OCI-LY3 (cell line): ENCODE measurements around the gene NFIB.

ENCODE experiments used
- H2AFZ ChIP-seq: fragments of 200-600, 300-600 bp; shearing (Covaris generic); 2 replicates; pipeline ENCODE4 v1.6.0; 2014; ENCODE audit warnings: antibody characterized with exemption, low read depth, low read length
- H3K27ac ChIP-seq: fragments of 200-600, 300-600 bp; sonication (generic); 2 replicates; pipeline ENCODE4 v1.5.1; 2014; ENCODE audit warnings: mild to moderate bottlenecking, low read length, moderate library complexity, mixed read lengths
- H3K27me3 ChIP-seq: fragments of 200-600, 300-600 bp; sonication (generic); 2 replicates; pipeline ENCODE4 v1.6.1; 2014; ENCODE audit warnings: low read depth, low read length, mixed read lengths
- H3K36me3 ChIP-seq: fragments of 200-600, 300-600 bp; sonication (generic); replicated peaks from 2 replicates; pipeline ENCODE3; 2014; ENCODE audit warnings: low read depth, low read length, mixed read lengths
- H3K4me1 ChIP-seq: fragments of 300-600, 200-600 bp; sonication (generic); 2 replicates; pipeline ENCODE4 v1.6.1; 2014; ENCODE audit warnings: low read length, mixed read lengths
- H3K4me2 ChIP-seq: fragments of 200-600, 300-600 bp; sonication (generic); 2 replicates; pipeline ENCODE4 v1.6.1; 2014; ENCODE audit warnings: low read length, mixed read lengths
- H3K4me3 ChIP-seq: fragments of 300-600, 200-600 bp; sonication (generic); 2 replicates; pipeline ENCODE4 v1.5.1; 2014; ENCODE audit warnings: antibody characterized with exemption, mild to moderate bottlenecking, low read length, moderate library complexity
- H3K79me2 ChIP-seq: fragments of 300-600, 200-600 bp; shearing (Covaris generic); 2 replicates; pipeline ENCODE4 v1.6.1; 2014; ENCODE audit warnings: mild to moderate bottlenecking, low read length, mixed read lengths
- H3K9ac ChIP-seq: fragments of 300-600, 200-600 bp; shearing (Covaris generic); 2 replicates; pipeline ENCODE4 v1.6.0; 2014; ENCODE audit warnings: mild to moderate bottlenecking, low read length, moderate library complexity
- H3K9me3 ChIP-seq: fragments of 200-600, 300-600 bp; shearing (Covaris generic); 2 replicates; pipeline ENCODE4 v1.6.1; 2014; ENCODE audit warnings: low read length, mixed read lengths; ENCODE audit not compliant: insufficient read depth
- H4K20me1 ChIP-seq: fragments of 200-600, 300-600 bp; sonication (generic); 2 replicates; pipeline ENCODE4 v1.6.1; 2016; ENCODE audit warnings: low read length, mixed read lengths; ENCODE audit not compliant: insufficient read depth
- EZH2phosphoT487 ChIP-seq: fragments of 200-600 bp; shearing (Covaris generic); IDR thresholded peaks from 2 replicates; pipeline ENCODE4 v1.6.1; 2018; ENCODE audit warnings: antibody characterized with exemption, mixed run types, low read depth
- TF ChIP-seq, protein P1 (sequence below): fragments of 200-600, 300-600 bp; sonication (generic); IDR thresholded peaks from 2 replicates; pipeline ENCODE4 v1.5.1; 2014; ENCODE audit warnings: antibody characterized with exemption, low read length, low read depth

The NFIB gene

DNA sequence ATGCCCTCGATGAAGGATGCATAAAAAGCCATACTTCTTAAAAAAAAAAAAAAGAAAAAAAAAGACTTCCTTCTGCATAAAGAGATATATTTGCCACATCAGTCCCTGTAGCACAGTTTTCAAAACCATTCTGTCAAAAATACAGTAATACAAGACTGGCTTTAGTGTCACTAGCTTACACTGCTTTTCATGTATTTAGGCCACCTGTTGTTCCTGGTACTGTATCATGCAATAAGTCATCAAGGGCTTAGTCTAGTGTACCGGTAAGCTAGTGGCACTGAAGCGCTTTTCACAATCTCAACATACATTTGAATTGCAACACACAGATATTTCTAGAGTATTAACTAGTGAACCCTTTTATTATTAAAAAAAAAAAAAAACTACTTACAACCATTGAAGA, 231.2 kb downstream of the NFIB start:
- no peak overlapping the region for H3K4me2 ChIP-seq
- TF ChIP-seq EZH2phosphoT487: no peak
- TF ChIP-seq, protein P1, sequence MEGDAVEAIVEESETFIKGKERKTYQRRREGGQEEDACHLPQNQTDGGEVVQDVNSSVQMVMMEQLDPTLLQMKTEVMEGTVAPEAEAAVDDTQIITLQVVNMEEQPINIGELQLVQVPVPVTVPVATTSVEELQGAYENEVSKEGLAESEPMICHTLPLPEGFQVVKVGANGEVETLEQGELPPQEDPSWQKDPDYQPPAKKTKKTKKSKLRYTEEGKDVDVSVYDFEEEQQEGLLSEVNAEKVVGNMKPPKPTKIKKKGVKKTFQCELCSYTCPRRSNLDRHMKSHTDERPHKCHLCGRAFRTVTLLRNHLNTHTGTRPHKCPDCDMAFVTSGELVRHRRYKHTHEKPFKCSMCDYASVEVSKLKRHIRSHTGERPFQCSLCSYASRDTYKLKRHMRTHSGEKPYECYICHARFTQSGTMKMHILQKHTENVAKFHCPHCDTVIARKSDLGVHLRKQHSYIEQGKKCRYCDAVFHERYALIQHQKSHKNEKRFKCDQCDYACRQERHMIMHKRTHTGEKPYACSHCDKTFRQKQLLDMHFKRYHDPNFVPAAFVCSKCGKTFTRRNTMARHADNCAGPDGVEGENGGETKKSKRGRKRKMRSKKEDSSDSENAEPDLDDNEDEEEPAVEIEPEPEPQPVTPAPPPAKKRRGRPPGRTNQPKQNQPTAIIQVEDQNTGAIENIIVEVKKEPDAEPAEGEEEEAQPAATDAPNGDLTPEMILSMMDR: no peak
- no peak overlapping the region for H3K27ac ChIP-seq
- H4K20me1 ChIP-seq: no peaks in the 10 kb centered on the region
- no peaks in the 10 kb centered on the region for H3K27me3 ChIP-seq
- H3K79me2 ChIP-seq: no peaks in the 10 kb centered on the region
- H3K4me1 ChIP-seq: no peaks in the 10 kb centered on the region
- H3K4me3 ChIP-seq: no peak overlapping the region
- no peak overlapping the region for H2AFZ ChIP-seq
- no peaks in the 10 kb centered on the region for H3K9me3 ChIP-seq
- no peak overlapping the region for H3K9ac ChIP-seq
- H3K36me3 ChIP-seq: no peaks in the 10 kb centered on the region

DNA sequence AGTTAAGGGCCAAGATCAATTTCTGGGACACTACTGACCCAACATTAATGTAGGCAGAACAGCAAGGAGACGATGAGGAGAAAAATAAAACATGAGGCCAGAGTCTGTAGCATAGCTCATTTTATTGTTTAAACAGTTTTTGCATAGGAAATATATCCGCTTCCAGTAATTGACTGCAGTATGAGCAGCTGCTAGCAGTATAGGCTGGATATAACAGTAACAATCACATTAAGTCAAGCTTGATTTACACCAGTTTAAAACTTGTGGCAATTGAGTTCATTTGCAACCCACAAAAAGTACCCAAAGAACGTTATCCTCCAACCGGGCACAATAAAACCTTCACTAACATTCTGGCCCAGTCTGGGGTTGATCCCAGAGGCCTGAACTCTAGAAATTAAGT, 232.2 kb downstream of the NFIB start:
- H3K27ac ChIP-seq: no peak overlapping the region
- no peaks in the 10 kb centered on the region for H3K9me3 ChIP-seq
- H2AFZ ChIP-seq: no peak overlapping the region
- no peak overlapping the region for H3K4me2 ChIP-seq
- no peaks in the 10 kb centered on the region for H3K79me2 ChIP-seq
- no peak overlapping the region for H3K4me3 ChIP-seq
- TF ChIP-seq, protein P1: no peak
- no peak for TF ChIP-seq EZH2phosphoT487
- no peaks in the 10 kb centered on the region for H4K20me1 ChIP-seq
- H3K27me3 ChIP-seq: no peaks in the 10 kb centered on the region
- no peak overlapping the region for H3K9ac ChIP-seq
- no peaks in the 10 kb centered on the region for H3K4me1 ChIP-seq
- H3K36me3 ChIP-seq: no peaks in the 10 kb centered on the region

DNA sequence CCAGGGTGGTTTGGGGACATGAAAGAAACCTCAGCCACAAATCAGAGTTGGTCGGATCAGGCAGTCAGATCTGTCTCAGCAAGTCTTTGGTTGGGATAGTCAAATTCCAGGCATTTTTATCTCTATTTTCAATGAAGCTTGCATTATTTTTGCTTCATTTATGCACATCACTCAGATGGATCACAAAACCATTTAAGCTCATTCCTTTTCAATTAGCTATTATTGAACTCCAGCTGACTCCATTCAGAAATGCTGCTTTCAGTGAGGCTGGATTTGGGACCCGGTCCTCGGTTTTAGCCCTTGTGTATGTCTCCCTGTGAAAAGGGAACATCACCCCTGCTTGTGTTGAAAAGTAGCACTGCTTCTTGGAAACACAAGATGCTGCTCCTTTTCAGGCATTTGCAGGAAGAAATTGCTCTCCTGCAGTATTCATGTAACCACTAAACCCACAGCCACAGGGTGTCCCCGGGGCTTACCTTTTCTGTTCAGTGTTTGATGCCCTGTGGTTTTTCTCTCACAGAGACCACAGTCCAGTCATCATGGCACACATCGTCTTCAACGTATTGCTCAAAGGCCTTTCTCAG, 232.9 kb downstream of the NFIB start:
- H3K36me3 ChIP-seq: no peaks in the 10 kb centered on the region
- H2AFZ ChIP-seq: no peak overlapping the region
- no peaks in the 10 kb centered on the region for H3K4me1 ChIP-seq
- H4K20me1 ChIP-seq: no peaks in the 10 kb centered on the region
- no peak overlapping the region for H3K4me3 ChIP-seq
- no peaks in the 10 kb centered on the region for H3K79me2 ChIP-seq
- no peak overlapping the region for H3K27ac ChIP-seq
- TF ChIP-seq, protein P1: no peak
- TF ChIP-seq EZH2phosphoT487: no peak
- no peaks in the 10 kb centered on the region for H3K27me3 ChIP-seq
- no peaks in the 10 kb centered on the region for H3K9me3 ChIP-seq
- H3K4me2 ChIP-seq: no peak overlapping the region
- H3K9ac ChIP-seq: no peak overlapping the region

DNA sequence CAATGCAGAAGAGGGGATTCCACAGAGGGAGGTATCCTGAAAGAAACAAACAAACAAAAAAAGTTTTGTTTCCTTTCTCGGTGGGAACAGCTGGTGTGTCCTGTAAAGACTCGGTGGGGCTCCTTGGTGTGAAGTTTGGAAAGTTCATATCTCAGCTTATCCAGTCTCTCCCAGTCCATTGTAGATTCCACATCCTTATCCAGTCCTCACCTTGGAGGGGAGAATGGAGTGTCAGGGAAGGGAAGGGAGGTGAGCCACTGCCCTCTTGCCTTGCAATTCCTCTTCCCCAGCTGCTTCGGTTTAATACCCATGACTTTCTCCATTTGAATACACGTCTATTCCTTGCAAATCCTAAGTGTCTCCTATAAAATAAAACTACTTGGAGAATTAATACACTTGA, 234.5 kb downstream of the NFIB start:
- H3K27ac ChIP-seq: no peak overlapping the region
- H2AFZ ChIP-seq: no peak overlapping the region
- H3K9me3 ChIP-seq: no peaks in the 10 kb centered on the region
- TF ChIP-seq EZH2phosphoT487: no peak
- TF ChIP-seq, protein P1: no peak
- H3K4me2 ChIP-seq: no peak overlapping the region
- no peak overlapping the region for H3K4me3 ChIP-seq
- H3K4me1 ChIP-seq: no peaks in the 10 kb centered on the region
- no peaks in the 10 kb centered on the region for H3K27me3 ChIP-seq
- H3K79me2 ChIP-seq: no peaks in the 10 kb centered on the region
- no peak overlapping the region for H3K9ac ChIP-seq
- no peaks in the 10 kb centered on the region for H4K20me1 ChIP-seq
- no peaks in the 10 kb centered on the region for H3K36me3 ChIP-seq
